Activated CD4-positive, alpha-beta T cell treated with anti-CD3 and anti-CD28 coated beads, Interleukin-2, amount 50 U/mL, for 1 hour (primary cell): Measurements from ENCODE around the gene PIM1.
"Not testable (repeated sequence)": the region's sequence is repeated elsewhere in the genome, so short reads cannot be mapped to it uniquely, and the experiment has no call there.

ENCODE experiments used
- DNase-seq: peaks from one replicate; pipeline ENCODE4 v3.0.0-alpha.2; 2020

PIM1 gene

GRCh38 chr6:37169496-37170272 is at the start of gene PIM1:
PIM1 (plus strand) TSS chr6:37170152; CDS start chr6:37170576, 424 bp downstream.
- DNase-seq: peak; percentile 99

GRCh38 chr6:37121556-37121955 is 48.4 kb upstream of the PIM1 start:
- DNase-seq: no peak

- no peak for DNase-seq
Measured at GRCh38 chr6:37122861-37123260, 47.1 kb upstream of the PIM1 start.

- DNase-seq: no peak
Measured at GRCh38 chr6:37123957-37124729, 45.8 kb upstream of the PIM1 start.

GRCh38 chr6:37125774-37126492 is 44.0 kb upstream of the PIM1 start:
- DNase-seq: no peak

- no peak for DNase-seq
Measured at GRCh38 chr6:37126493-37126958, 43.4 kb upstream of the PIM1 start.

GRCh38 chr6:37126961-37127616 is 42.9 kb upstream of the PIM1 start:
- no peak for DNase-seq

GRCh38 chr6:37127961-37128862 is 41.7 kb upstream of the PIM1 start:
- DNase-seq: no peak

- DNase-seq: not testable (repeated sequence)
Measured at GRCh38 chr6:37128863-37129443, 41.0 kb upstream of the PIM1 start.

- DNase-seq: no peak
Measured at GRCh38 chr6:37129566-37129965, 40.4 kb upstream of the PIM1 start.

GRCh38 chr6:37130704-37131103 is 39.2 kb upstream of the PIM1 start:
- no peak for DNase-seq

- DNase-seq: no peak
Measured at GRCh38 chr6:37131104-37131959, 38.6 kb upstream of the PIM1 start.

- DNase-seq: no peak
Measured at GRCh38 chr6:37131960-37132253, 38.0 kb upstream of the PIM1 start.

- no peak for DNase-seq
Measured at GRCh38 chr6:37134036-37134395, 35.9 kb upstream of the PIM1 start.

- peak; percentile 18 for DNase-seq
Measured at GRCh38 chr6:37134396-37135191, 35.4 kb upstream of the PIM1 start.

- no peak for DNase-seq
Measured at GRCh38 chr6:37135835-37136694, 33.9 kb upstream of the PIM1 start.

GRCh38 chr6:37136821-37137200 is 33.1 kb upstream of the PIM1 start:
- DNase-seq: no peak

- peak; percentile 11 for DNase-seq
Measured at GRCh38 chr6:37137201-37138090, 32.5 kb upstream of the PIM1 start.
